Parathyroid adenoma (tissue), 2 donors: ENCODE data around the gene FBXL7.

Experiments
- H2AFZ ChIP-seq: fragments of 300-600 bp; sonication (generic); one replicate; pipeline ENCODE4 v1.7.0; 2017; ENCODE audit warnings: antibody characterized with exemption, mild to moderate bottlenecking
- H3K27ac ChIP-seq: fragments of 300-600 bp; sonication (generic); one replicate; pipeline ENCODE4 v1.7.0; 2017
- H3K27me3 ChIP-seq: fragments of 300-600 bp; sonication (generic); one replicate; pipeline ENCODE4 v1.7.0; 2017; ENCODE audit warnings: low read length; ENCODE audit not compliant: control insufficient read depth, insufficient read depth
- H3K36me3 ChIP-seq: fragments of 300-600 bp; sonication (generic); one replicate; pipeline ENCODE4 v1.7.0; 2017; ENCODE audit warnings: low read length; ENCODE audit not compliant: control insufficient read depth, insufficient read depth
- H3K4me1 ChIP-seq: fragments of 300-600 bp; sonication (generic); one replicate; pipeline ENCODE4 v1.7.0; 2017; ENCODE audit warnings: control low read depth
- H3K4me2 ChIP-seq: fragments of 300-600 bp; sonication (generic); one replicate; pipeline ENCODE4 v1.7.0; 2017; ENCODE audit warnings: low read length
- H3K4me3 ChIP-seq: fragments of 300-600 bp; sonication (generic); one replicate; pipeline ENCODE4 v1.7.0; 2017; ENCODE audit warnings: low read depth, low read length
- H3K79me2 ChIP-seq: fragments of 300-600 bp; sonication (generic); one replicate; pipeline ENCODE4 v1.7.0; 2017; ENCODE audit warnings: control low read depth
- H3K9ac ChIP-seq: fragments of 300-600 bp; sonication (generic); one replicate; pipeline ENCODE4 v1.7.0; 2017; ENCODE audit warnings: mild to moderate bottlenecking
- H3K9me3 ChIP-seq: fragments of 300-600 bp; sonication (generic); one replicate; pipeline ENCODE4 v1.7.0; 2017; ENCODE audit warnings: low read length; ENCODE audit not compliant: control insufficient read depth
- TF ChIP-seq, protein P1 (sequence below): fragments of 300-600 bp; sonication (generic); IDR thresholded peaks from one replicate; pipeline ENCODE4 v1.7.0; 2017; ENCODE audit warnings: antibody characterized with exemption, mild to moderate bottlenecking
- donor health status: primary hyperparathyroidism.

The FBXL7 gene

DNA sequence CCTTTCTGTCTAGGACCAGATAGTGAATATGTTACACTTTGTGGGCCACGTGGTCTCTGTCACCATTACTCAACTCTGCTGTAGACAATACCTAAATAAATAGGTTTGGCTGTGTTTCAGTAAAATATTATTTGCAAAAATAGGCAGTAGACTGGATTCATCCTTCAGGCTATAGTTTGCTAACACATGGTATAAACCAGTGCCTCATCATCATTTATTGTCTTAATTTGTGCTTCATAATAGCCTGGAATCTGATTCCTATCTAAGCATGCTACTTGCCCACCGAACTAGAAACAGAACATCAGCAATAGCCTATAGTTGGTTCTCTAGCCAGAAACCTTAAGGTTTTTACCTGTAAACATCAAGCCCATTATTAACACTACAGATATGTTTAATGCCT lies 215.6 kb downstream of the FBXL7 start:
- no peaks in the 10 kb centered on the region for H3K27me3 ChIP-seq
- H3K27ac ChIP-seq: no peak overlapping the region
- no peak overlapping the region for H3K4me2 ChIP-seq
- no peaks in the 10 kb centered on the region for H3K4me1 ChIP-seq
- H3K4me3 ChIP-seq: no peak overlapping the region
- no peaks in the 10 kb centered on the region for H3K79me2 ChIP-seq
- H3K36me3 ChIP-seq: no peaks in the 10 kb centered on the region
- TF ChIP-seq, protein P1, sequence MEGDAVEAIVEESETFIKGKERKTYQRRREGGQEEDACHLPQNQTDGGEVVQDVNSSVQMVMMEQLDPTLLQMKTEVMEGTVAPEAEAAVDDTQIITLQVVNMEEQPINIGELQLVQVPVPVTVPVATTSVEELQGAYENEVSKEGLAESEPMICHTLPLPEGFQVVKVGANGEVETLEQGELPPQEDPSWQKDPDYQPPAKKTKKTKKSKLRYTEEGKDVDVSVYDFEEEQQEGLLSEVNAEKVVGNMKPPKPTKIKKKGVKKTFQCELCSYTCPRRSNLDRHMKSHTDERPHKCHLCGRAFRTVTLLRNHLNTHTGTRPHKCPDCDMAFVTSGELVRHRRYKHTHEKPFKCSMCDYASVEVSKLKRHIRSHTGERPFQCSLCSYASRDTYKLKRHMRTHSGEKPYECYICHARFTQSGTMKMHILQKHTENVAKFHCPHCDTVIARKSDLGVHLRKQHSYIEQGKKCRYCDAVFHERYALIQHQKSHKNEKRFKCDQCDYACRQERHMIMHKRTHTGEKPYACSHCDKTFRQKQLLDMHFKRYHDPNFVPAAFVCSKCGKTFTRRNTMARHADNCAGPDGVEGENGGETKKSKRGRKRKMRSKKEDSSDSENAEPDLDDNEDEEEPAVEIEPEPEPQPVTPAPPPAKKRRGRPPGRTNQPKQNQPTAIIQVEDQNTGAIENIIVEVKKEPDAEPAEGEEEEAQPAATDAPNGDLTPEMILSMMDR: no peak
- no peaks in the 10 kb centered on the region for H3K9me3 ChIP-seq
- no peak overlapping the region for H2AFZ ChIP-seq
- H3K9ac ChIP-seq: no peak overlapping the region

DNA sequence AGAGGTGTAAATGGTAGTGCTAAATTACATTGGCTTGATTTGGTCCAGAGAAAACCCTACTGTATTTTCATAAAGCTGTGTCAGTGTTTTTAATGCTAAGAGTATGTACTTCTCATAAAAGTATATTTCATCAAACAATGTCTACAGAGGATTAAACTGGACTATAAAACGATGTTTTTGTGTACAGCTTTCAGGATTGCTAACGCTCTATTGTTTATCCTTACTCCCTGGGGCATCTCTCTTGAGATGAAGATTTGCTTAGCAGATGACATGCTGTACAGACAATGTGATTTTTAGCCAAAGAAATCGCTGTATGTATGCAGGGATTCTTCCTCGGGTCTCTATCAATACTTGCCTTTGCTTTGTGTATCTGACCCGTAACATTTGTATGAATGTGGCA lies 216.0 kb downstream of the FBXL7 start:
- no peaks in the 10 kb centered on the region for H3K79me2 ChIP-seq

DNA sequence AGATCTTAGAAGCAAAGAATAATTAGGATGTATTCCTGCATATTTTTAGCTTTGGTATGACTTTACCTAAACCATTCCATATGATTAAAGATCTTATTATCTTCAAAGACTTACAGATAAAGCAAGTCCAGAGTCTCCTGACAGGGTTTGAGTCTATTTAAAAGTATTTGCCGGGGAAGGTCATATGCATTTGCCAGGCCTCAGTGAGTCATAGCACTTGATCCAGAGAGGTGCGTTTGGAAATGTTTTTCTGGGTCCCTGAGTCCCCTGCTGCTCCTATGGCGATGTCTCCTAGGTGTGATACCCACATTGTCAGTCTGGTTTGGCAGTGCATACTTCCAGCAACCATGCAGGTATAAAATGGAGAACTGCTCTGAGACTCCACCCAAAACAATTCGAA lies 217.0 kb downstream of the FBXL7 start:
- Histone ChIP-seq H3K4me2 (no peak overlapping the region), H3K9me3 (no peaks in the 10 kb centered on the region), H2AFZ (no peak overlapping the region), H3K79me2 (no peaks in the 10 kb centered on the region), H3K27me3 (no peaks in the 10 kb centered on the region), H3K9ac (no peak overlapping the region), H3K4me3 (no peak overlapping the region), H3K4me1 (no peaks in the 10 kb centered on the region), H3K27ac (no peak overlapping the region), H3K36me3 (no peaks in the 10 kb centered on the region)
- TF ChIP-seq, protein P1: no peak

More for the DNA sequence above, 216.0 kb downstream of the FBXL7 start:
- Histone ChIP-seq H3K27me3 (no peaks in the 10 kb centered on the region), H3K4me3 (no peak overlapping the region), H3K9ac (no peak overlapping the region), H3K9me3 (no peaks in the 10 kb centered on the region), H3K4me1 (no peaks in the 10 kb centered on the region), H3K4me2 (no peak overlapping the region), H3K36me3 (no peaks in the 10 kb centered on the region), H3K27ac (no peak overlapping the region), H2AFZ (no peak overlapping the region)
- TF ChIP-seq, protein P1: no peak

DNA sequence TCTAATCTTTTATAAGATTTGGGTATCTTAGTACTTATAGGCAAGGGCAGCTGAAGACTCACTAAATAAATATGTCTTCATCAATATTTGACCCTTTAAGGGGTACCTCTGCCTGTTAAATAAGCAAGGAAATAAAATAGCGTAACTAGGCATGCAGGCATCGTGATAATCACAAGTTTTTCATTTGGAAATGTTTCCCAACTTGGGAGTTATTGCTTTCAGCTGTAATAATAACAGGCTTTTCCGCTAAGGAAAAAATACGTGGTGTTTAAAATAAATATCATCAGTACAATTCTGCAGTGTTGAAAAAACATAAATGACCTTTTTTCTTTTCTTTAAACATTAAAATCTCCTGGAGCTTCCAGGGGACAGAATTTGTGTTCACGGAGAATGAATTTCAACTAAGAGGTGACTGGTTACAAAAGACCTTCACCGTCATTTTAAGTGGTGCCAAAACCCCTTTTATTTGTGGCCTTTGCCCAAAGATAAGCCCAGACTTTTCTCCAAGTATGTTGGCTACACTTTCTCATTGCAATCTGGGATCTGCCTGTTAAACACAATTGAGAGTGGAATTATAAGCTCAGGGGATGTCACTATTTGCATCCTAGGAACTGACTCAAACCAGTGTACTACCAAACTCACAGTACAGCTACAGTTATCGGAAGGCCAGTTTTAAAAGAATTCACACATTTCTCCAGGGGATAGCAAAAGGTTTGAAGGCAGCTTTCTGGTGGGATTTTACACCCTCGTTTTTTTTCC lies 218.6 kb downstream of the FBXL7 start:
- H3K36me3 ChIP-seq: no peaks in the 10 kb centered on the region
- H3K27me3 ChIP-seq: no peaks in the 10 kb centered on the region
- H3K4me1 ChIP-seq: no peaks in the 10 kb centered on the region
- H2AFZ ChIP-seq: no peak overlapping the region
- H3K9me3 ChIP-seq: no peaks in the 10 kb centered on the region
- H3K4me2 ChIP-seq: no peak overlapping the region
- TF ChIP-seq, protein P1: no peak
- no peak overlapping the region for H3K27ac ChIP-seq
- no peak overlapping the region for H3K9ac ChIP-seq
- H3K79me2 ChIP-seq: no peaks in the 10 kb centered on the region
- H3K4me3 ChIP-seq: no peak overlapping the region

DNA sequence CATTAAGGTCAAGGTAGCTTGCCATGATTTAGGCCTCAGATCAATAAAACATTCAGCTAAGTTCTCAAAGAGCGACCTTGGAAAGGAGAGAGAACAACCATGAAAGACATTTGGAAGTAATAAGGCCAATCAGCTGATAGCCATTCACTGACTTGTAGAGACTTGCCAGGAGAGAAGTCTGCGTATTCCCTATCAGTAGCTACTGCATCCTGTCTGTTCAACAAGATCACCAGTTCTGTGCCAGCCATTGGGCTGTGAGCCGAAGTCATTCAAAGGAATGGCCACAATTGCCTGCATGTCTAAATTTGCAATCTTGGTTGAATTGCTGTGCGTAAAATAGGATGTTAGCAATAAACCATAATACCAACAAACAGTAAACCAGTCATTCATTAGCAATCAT lies 219.8 kb downstream of the FBXL7 start:
- Histone ChIP-seq H3K9me3 (no peaks in the 10 kb centered on the region), H3K36me3 (no peaks in the 10 kb centered on the region), H3K27me3 (no peaks in the 10 kb centered on the region), H3K4me2 (no peak overlapping the region), H3K4me1 (no peaks in the 10 kb centered on the region), H3K9ac (no peak overlapping the region), H2AFZ (no peak overlapping the region), H3K4me3 (no peak overlapping the region), H3K79me2 (no peaks in the 10 kb centered on the region), H3K27ac (no peak overlapping the region)
- TF ChIP-seq, protein P1: no peak
